WTC11 (cell line): Measurements from ENCODE around the gene CDSN.

Experiments used
- NR2C2 ChIP-seq: sonication (generic); formaldehyde crosslinking; IDR thresholded peaks from 2 replicates; pipeline ENCODE4 v1.8.0; 2022; ENCODE audit warnings: mild to moderate bottlenecking, missing genetic modification reagents
- TP53 ChIP-seq: sonication (generic); formaldehyde crosslinking; IDR thresholded peaks from 2 replicates; pipeline ENCODE4 v1.8.1; 2023; ENCODE audit warnings: mild to moderate bottlenecking, missing genetic modification reagents
- TF ChIP-seq, protein P1 (sequence below): sonication (generic); formaldehyde crosslinking; conservative IDR thresholded peaks from 2 replicates; pipeline ENCODE4 v1.8.1; 2023; ENCODE audit warnings: mild to moderate bottlenecking, low read depth, missing genetic modification reagents, moderate library complexity
- TF ChIP-seq, protein P2 (sequence below): sonication (generic); formaldehyde crosslinking; conservative IDR thresholded peaks from 2 replicates; pipeline ENCODE4 v1.8.1; 2022; ENCODE audit warnings: mild to moderate bottlenecking, missing genetic modification reagents
- TF ChIP-seq, protein P3 (sequence below): fragments of 200-600 bp; IDR thresholded peaks from 2 replicates; pipeline ENCODE4 v1.8.0; 2022; ENCODE audit warnings: antibody characterized with exemption
- TF ChIP-seq, protein P4 (sequence below): sonication (generic); formaldehyde crosslinking; IDR thresholded peaks from 2 replicates; pipeline ENCODE4 v1.8.1; 2023; ENCODE audit warnings: mild to moderate bottlenecking, missing genetic modification reagents, moderate library complexity
- TF ChIP-seq, protein P5 (sequence below): sonication (generic); formaldehyde crosslinking; IDR thresholded peaks from 2 replicates; pipeline ENCODE4 v1.8.1; 2022; ENCODE audit warnings: mild to moderate bottlenecking, missing genetic modification reagents, moderate library complexity, borderline replicate concordance
- TF ChIP-seq, protein P6 (sequence below): sonication (generic); formaldehyde crosslinking; IDR thresholded peaks from 2 replicates; pipeline ENCODE4 v1.8.1; 2022; ENCODE audit warnings: low read depth, missing genetic modification reagents, borderline replicate concordance

DNA sequence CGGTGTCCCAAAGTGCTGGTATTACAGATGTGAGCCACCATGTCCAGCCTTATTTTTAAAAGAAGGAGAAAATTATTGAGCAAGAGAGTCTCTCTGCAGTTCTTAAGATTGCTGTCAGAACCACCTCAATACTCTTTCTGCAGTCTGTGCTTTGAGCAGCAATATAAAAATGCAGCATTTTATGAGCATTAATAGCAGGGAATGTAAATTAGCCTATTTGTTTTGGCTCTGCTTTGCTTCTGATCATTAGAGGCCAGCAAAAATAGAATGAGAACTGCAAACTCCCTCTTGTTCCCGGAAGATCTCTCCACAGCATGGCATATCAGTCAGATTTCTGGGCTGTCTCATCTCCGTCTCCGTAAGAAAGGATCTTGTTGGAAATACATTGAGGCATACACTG is 43.6 kb downstream of the CDSN start:
- TF ChIP-seq, protein P1, sequence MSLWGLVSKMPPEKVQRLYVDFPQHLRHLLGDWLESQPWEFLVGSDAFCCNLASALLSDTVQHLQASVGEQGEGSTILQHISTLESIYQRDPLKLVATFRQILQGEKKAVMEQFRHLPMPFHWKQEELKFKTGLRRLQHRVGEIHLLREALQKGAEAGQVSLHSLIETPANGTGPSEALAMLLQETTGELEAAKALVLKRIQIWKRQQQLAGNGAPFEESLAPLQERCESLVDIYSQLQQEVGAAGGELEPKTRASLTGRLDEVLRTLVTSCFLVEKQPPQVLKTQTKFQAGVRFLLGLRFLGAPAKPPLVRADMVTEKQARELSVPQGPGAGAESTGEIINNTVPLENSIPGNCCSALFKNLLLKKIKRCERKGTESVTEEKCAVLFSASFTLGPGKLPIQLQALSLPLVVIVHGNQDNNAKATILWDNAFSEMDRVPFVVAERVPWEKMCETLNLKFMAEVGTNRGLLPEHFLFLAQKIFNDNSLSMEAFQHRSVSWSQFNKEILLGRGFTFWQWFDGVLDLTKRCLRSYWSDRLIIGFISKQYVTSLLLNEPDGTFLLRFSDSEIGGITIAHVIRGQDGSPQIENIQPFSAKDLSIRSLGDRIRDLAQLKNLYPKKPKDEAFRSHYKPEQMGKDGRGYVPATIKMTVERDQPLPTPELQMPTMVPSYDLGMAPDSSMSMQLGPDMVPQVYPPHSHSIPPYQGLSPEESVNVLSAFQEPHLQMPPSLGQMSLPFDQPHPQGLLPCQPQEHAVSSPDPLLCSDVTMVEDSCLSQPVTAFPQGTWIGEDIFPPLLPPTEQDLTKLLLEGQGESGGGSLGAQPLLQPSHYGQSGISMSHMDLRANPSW = no peak
- TF ChIP-seq, protein P2, sequence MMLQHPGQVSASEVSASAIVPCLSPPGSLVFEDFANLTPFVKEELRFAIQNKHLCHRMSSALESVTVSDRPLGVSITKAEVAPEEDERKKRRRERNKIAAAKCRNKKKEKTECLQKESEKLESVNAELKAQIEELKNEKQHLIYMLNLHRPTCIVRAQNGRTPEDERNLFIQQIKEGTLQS = no peak
- TF ChIP-seq, protein P3, sequence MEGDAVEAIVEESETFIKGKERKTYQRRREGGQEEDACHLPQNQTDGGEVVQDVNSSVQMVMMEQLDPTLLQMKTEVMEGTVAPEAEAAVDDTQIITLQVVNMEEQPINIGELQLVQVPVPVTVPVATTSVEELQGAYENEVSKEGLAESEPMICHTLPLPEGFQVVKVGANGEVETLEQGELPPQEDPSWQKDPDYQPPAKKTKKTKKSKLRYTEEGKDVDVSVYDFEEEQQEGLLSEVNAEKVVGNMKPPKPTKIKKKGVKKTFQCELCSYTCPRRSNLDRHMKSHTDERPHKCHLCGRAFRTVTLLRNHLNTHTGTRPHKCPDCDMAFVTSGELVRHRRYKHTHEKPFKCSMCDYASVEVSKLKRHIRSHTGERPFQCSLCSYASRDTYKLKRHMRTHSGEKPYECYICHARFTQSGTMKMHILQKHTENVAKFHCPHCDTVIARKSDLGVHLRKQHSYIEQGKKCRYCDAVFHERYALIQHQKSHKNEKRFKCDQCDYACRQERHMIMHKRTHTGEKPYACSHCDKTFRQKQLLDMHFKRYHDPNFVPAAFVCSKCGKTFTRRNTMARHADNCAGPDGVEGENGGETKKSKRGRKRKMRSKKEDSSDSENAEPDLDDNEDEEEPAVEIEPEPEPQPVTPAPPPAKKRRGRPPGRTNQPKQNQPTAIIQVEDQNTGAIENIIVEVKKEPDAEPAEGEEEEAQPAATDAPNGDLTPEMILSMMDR = no peak
- TF ChIP-seq, protein P4, sequence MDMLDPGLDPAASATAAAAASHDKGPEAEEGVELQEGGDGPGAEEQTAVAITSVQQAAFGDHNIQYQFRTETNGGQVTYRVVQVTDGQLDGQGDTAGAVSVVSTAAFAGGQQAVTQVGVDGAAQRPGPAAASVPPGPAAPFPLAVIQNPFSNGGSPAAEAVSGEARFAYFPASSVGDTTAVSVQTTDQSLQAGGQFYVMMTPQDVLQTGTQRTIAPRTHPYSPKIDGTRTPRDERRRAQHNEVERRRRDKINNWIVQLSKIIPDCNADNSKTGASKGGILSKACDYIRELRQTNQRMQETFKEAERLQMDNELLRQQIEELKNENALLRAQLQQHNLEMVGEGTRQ (CRISPR knock-in tag) = no peak
- TF ChIP-seq, protein P5, sequence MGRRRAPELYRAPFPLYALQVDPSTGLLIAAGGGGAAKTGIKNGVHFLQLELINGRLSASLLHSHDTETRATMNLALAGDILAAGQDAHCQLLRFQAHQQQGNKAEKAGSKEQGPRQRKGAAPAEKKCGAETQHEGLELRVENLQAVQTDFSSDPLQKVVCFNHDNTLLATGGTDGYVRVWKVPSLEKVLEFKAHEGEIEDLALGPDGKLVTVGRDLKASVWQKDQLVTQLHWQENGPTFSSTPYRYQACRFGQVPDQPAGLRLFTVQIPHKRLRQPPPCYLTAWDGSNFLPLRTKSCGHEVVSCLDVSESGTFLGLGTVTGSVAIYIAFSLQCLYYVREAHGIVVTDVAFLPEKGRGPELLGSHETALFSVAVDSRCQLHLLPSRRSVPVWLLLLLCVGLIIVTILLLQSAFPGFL (CRISPR knock-in tag) = no peak
- TF ChIP-seq, protein P6, sequence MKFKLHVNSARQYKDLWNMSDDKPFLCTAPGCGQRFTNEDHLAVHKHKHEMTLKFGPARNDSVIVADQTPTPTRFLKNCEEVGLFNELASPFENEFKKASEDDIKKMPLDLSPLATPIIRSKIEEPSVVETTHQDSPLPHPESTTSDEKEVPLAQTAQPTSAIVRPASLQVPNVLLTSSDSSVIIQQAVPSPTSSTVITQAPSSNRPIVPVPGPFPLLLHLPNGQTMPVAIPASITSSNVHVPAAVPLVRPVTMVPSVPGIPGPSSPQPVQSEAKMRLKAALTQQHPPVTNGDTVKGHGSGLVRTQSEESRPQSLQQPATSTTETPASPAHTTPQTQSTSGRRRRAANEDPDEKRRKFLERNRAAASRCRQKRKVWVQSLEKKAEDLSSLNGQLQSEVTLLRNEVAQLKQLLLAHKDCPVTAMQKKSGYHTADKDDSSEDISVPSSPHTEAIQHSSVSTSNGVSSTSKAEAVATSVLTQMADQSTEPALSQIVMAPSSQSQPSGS (CRISPR knock-in tag) = no peak
- TF ChIP-seq NR2C2 (CRISPR knock-in tag) = no peak
- no peak for TF ChIP-seq TP53 (CRISPR knock-in tag)
